Measurements from ENCODE around the gene C2orf81.
A peak's percentile ranks its signal among the peaks of the same experiment; 100 is the strongest.

The C2orf81 gene

GRCh38 chr2:74457129-74457548 lies 35.7 kb upstream of the C2orf81 start:
- TF ChIP-seq CTCF (IDR thresholded peaks at IDR 0.05; ENCODE audit: low read length) = no peak
- no peak for TF ChIP-seq EZH2phosphoT487 (IDR thresholded peaks at IDR 0.05; ENCODE audit: low read length)
- TF ChIP-seq EZH2 (optimal IDR thresholded peaks at IDR 0.05; ENCODE audit: low read depth, low read length) = no peak
- H3K36me3 ChIP-seq (replicated peaks; ENCODE audit: insufficient read depth, low read length) = no peaks in the 10 kb centered on the region
- H3K4me1 ChIP-seq (ENCODE audit: low read length) = peaks cover 22% of the 10 kb centered on the region
- no peaks in the 10 kb centered on the region for H3K9me3 ChIP-seq (replicated peaks; ENCODE audit: insufficient read depth, low read length)
- H3K79me2 ChIP-seq (ENCODE audit: low read length) = peaks cover 23% of the 10 kb centered on the region
- peak overlapping the region; percentile 92 for H3K9ac ChIP-seq (ENCODE audit: low read length)
- peak overlapping the region; percentile 86 for H3K4me3 ChIP-seq (ENCODE audit: low read length)
- H3K27me3 ChIP-seq (replicated peaks; ENCODE audit: insufficient read depth, low read length) = no peaks in the 10 kb centered on the region
- no peaks in the 10 kb centered on the region for H3K9me2 ChIP-seq (replicated peaks; ENCODE audit: insufficient read depth, low read length)
- DNase-seq = no peak
- H2AFZ ChIP-seq (ENCODE audit: low read length) = peak overlapping the region; percentile 85
- H3K27ac ChIP-seq (ENCODE audit: low read length) = peak overlapping the region; percentile 97
- peaks cover 13% of the 10 kb centered on the region; the same call in 1 of the 2 replicates for H3F3A ChIP-seq (ENCODE audit: insufficient read depth, low read length)
- peak overlapping the region; percentile 86 for H3K4me2 ChIP-seq (ENCODE audit: low read depth, low read length)
- no peaks in the 10 kb centered on the region for H4K20me1 ChIP-seq (ENCODE audit: insufficient read depth, low read length)

DNA sequence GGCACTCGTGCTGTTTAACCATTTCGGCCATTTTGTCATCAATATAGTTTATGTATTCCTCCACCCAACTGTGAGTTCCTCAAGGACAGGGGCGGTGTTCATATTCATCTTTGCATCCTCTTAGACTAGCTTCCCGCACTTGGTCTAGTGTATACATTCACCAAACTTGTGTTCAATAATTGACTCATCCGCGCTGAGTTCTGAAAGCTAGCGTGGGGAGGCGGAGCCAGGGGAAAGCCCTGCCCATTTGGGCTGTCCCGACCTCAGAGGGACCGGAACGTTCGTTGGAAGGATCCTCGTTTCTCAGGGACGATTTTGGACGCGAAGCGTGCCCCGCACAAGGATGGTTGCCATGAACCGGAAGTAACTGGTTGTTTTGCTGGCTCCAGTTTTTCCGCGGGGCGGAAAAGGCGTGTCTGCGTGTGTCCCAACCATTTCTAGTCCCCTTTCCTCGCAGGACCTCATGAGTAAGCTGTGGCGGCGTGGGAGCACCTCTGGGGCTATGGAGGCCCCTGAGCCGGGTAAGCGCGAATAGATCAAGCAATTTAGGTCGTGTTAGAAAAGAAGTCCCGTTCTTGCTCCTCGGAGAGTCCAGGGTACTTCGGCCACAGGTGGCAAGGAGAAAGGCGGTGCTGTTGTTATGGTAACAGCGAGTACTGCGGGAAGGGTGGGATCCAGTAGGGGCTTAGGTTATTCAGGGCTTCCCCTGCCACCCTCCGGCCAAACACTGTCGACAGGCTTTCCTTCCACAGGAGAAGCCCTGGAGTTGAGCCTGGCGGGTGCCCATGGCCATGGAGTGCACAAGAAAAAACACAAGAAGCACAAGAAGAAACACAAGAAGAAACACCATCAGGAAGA lies 33.5 kb upstream of the C2orf81 start, which contains the start of gene INO80B:
TSS of gene INO80B (plus strand) at position 434 of the 858 bp plus-strand sequence. CDS start at position 464, 30 bp downstream.
- H3K9me2 ChIP-seq (replicated peaks; ENCODE audit: insufficient read depth, low read length) = no peaks in the 10 kb centered on the region
- DNase-seq = peak; percentile 97
- no peaks in the 10 kb centered on the region for H3K9me3 ChIP-seq (replicated peaks; ENCODE audit: insufficient read depth, low read length)
- peak within 1 kb of the TSS; percentile 86 for H3K4me2 ChIP-seq (ENCODE audit: low read depth, low read length)
- H3K4me3 ChIP-seq (ENCODE audit: low read length) = peak within 1 kb of the TSS; percentile 81
- no peaks in the 10 kb centered on the region for H3K27me3 ChIP-seq (replicated peaks; ENCODE audit: insufficient read depth, low read length)
- no peaks in the 10 kb centered on the region for H4K20me1 ChIP-seq (ENCODE audit: insufficient read depth, low read length)
- H2AFZ ChIP-seq (ENCODE audit: low read length) = peak within 1 kb of the TSS; percentile 54
- H3K36me3 ChIP-seq (replicated peaks; ENCODE audit: insufficient read depth, low read length) = no peaks in the 10 kb centered on the region
- peaks cover 22% of the 10 kb centered on the region for H3K4me1 ChIP-seq (ENCODE audit: low read length)
- H3K79me2 ChIP-seq (ENCODE audit: low read length) = peaks cover 23% of the 10 kb centered on the region
- TF ChIP-seq EZH2 (optimal IDR thresholded peaks at IDR 0.05; ENCODE audit: low read depth, low read length) = no peak
- TF ChIP-seq EZH2phosphoT487 (IDR thresholded peaks at IDR 0.05; ENCODE audit: low read length) = no peak
- no peak for TF ChIP-seq CTCF (IDR thresholded peaks at IDR 0.05; ENCODE audit: low read length)
- H3K27ac ChIP-seq (ENCODE audit: low read length) = peak within 1 kb of the TSS; percentile 1; the same call in 1 of the 2 replicates
- H3K9ac ChIP-seq (ENCODE audit: low read length) = peak within 1 kb of the TSS; percentile 54
- H3F3A ChIP-seq (ENCODE audit: insufficient read depth, low read length) = peaks cover 13% of the 10 kb centered on the region; the same call in 1 of the 2 replicates

GRCh38 chr2:74450570-74451190 lies 29.3 kb upstream of the C2orf81 start:
- Histone ChIP-seq H3K27ac (ENCODE audit: low read length) (no peak overlapping the region), H3K9me3 (replicated peaks; ENCODE audit: insufficient read depth, low read length) (no peaks in the 10 kb centered on the region), H3K4me2 (ENCODE audit: low read depth, low read length) (no peak overlapping the region), H3K36me3 (replicated peaks; ENCODE audit: insufficient read depth, low read length) (no peaks in the 10 kb centered on the region), H3K4me1 (ENCODE audit: low read length) (peaks cover 9% of the 10 kb centered on the region), H2AFZ (ENCODE audit: low read length) (no peak overlapping the region), H3K27me3 (replicated peaks; ENCODE audit: insufficient read depth, low read length) (no peaks in the 10 kb centered on the region), H3K9me2 (replicated peaks; ENCODE audit: insufficient read depth, low read length) (no peaks in the 10 kb centered on the region), H3K4me3 (ENCODE audit: low read length) (no peak overlapping the region), H3K9ac (ENCODE audit: low read length) (no peak overlapping the region), H4K20me1 (ENCODE audit: insufficient read depth, low read length) (no peaks in the 10 kb centered on the region), H3F3A (ENCODE audit: insufficient read depth, low read length) (no peaks in the 10 kb centered on the region), H3K79me2 (ENCODE audit: low read length) (peaks cover 7% of the 10 kb centered on the region)
- TF ChIP-seq CTCF (IDR thresholded peaks at IDR 0.05; ENCODE audit: low read length) = no peak
- no peak for TF ChIP-seq EZH2phosphoT487 (IDR thresholded peaks at IDR 0.05; ENCODE audit: low read length)
- no peak for TF ChIP-seq EZH2 (optimal IDR thresholded peaks at IDR 0.05; ENCODE audit: low read depth, low read length)
- no peak for DNase-seq

Data from MM.1S (cell line).